Hematopoietic multipotent progenitor cell treated with erythropoietin and hydrocortisone succinate and interleukin-3 and kit ligand, for 4 days (in vitro differentiated cells): Measurements from ENCODE around the gene TEX28.
"Not testable (repeated sequence)": the region's sequence is repeated elsewhere in the genome, so short reads cannot be mapped to it uniquely, and the experiment has no call there.

Source experiments
- DNase-seq: peaks from one replicate; pipeline ENCODE4 v3.0.0-alpha.2; 2015

Gene TEX28

DNA sequence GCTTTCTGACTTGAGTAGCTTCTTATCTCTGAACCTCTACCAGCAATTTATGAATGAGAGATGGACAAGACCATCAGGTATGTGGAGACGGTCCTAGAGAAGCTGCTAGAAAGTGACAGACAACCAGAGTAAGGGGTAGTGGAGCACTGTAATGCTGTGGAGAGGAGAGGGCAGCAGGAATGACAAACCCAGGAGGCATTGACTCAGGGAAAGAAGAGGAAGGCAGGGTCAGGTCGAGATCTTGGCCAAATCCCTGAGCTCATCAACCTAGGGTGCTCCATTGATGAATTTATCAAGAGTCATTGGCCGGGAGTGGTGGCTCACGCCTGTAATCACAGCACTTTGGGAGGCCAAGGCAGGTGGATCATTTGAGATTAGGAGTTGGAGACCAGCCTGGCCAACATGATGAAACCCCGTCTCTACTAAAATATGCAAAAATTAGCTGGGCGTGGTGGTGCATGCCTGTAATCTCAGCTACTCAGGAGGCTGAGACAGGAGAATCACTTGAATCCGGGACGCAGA is 54.9 kb downstream of the TEX28 start:
- DNase-seq: not testable (repeated sequence)

DNA sequence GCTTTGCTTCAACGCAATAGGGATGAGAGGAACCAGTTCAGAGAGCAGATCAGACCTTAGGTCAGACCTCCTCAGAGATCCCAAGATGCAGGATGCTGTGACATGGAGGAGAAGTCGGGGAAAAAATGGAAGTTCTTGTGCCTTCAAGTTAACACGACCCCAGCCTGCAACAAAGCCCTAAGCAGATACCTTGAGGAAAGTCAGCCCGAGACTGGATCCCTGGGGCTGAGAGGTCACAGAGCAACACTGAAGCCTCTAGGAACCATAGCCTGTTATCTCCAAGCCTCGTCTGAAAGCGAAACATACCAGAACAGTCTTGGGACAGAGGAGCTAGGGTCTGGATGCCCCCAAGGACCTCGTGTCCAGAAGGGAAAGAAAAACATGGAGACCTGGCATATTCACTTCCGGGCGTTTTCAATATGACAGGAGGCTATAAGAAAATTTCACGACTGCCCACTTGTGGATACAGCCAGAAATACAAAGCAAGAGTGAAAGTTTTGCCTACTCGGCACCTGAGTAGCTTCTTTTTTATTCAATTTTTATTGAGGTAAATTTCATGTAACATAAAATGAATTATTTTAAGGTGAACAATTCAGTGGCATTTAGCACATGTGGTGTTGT is 55.9 kb downstream of the TEX28 start:
- not testable (repeated sequence) for DNase-seq

DNA sequence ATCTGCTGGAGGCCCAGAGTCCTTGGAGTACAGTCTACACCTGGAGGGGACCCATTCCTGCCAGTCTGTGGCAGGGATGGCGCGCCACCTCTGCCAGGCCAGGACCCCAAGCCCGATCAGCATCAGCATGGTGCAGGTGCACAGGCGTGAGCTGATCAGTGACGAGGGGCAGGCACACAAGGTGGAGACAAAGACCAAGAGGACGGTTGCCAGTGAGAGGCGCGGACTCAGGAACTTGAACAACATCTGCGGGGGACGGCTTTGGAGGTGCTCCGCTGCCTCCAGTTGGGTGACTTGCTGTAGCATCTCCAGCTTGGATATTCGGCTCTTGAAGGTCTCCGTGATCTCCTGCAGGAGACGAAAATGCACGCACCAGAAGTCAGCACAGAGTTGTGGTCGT is 61.3 kb downstream of the TEX28 start:
- DNase-seq: not testable (repeated sequence)

DNA sequence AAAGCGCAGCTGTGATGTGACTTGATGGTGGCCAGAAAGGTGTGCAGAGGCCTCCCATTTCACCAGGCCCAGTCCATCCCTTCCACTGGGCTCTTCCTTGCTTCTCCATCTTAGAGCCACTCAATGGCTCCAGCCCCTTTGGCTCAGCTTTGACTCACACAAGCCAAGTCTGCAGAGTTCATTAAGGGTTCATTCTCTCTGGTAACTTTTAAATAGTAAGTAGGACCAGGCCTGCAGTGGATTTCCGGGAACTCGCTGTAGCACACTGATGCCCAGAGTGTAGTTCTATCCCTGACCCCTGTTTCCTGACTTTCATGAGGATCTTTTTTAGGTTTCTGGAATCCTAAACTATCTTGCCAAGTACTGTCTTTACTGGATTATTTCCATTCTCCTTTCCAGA is 63.5 kb downstream of the TEX28 start:
- not testable (repeated sequence) for DNase-seq

DNA sequence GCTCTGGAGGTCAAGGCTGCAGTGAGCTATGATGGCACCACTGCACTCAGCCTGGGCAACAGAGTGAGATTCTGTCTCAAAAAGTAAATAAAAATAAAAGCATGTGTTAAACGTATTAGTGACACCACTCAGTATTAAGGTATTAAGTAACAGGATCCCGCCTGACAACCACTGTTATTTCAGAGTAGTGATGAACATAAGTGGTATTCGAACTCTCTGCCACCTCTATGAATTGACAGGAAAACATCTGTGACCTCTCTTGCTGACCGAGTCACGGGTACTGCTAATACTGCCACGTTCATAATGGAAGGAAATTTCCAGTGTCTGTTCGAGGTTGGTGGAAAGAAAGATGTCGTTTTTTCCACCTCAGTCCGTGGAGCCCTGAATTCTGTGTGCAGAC is 68.2 kb downstream of the TEX28 start:
- DNase-seq: not testable (repeated sequence)

DNA sequence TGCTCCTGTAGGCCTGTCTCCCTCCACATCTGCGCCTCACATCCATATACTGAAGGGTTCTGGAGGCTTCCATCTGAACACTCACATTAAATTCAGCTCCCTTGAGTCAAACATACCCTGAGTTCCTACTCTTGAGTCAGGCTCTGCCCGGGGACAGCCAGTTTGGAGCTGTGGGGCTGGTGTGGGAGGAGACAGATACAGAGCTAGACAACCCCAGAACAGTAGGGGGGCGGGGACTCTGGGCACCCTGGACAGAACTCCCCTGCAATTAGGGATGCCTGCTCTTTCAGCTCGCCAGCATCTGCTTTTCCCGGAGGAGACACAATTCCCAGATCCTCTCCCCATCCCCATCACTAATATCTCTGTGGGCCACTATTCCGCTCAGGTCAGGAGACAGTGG is 69.6 kb downstream of the TEX28 start:
- not testable (repeated sequence) for DNase-seq
